CD4-positive, alpha-beta memory T cell (primary cell): ENCODE measurements around the gene JADE1. TPM values are rescaled to one million over a fixed set of nuclear protein-coding genes. Genes with fewer than 3 reads are reported as not detected.

Experiments used
- CTCF ChIA-PET: fragments of 350-600 bp; sonication (Branson Sonifier 250); formaldehyde crosslinking; loops from one replicate; lab custom pipeline; 2021; ENCODE audit warnings: inconsistent platforms; ENCODE audit not compliant: partially characterized antibody; lab: Charles Lee
- POLR2A ChIA-PET: fragments of 350-600 bp; sonication (Branson Sonifier 250); formaldehyde crosslinking; loops from one replicate; lab custom pipeline; 2021; ENCODE audit not compliant: partially characterized antibody; lab: Charles Lee
- DNase-seq, 5 donors: peaks; one replicate each; pipeline versions ENCODE4 v3.0.0 to v3.0.0-alpha.2; 2020 to 2022; ENCODE audit warnings: mixed read lengths in 1 of 5
- H3K27ac ChIP-seq: one replicate; pipeline ENCODE4 v1.7.0; 2013; ENCODE audit warnings: low read depth, low read length
- H3K27me3 ChIP-seq: 2 replicates; pipeline ENCODE4 v1.7.0; 2013; ENCODE audit warnings: mild to moderate bottlenecking, low read length, moderate library complexity; ENCODE audit not compliant: insufficient read depth
- H3K36me3 ChIP-seq: 2 replicates; pipeline ENCODE4 v1.7.0; 2013; ENCODE audit warnings: mild to moderate bottlenecking, low read length, moderate library complexity; ENCODE audit not compliant: insufficient read depth
- H3K4me1 ChIP-seq: 2 replicates; pipeline ENCODE4 v1.7.0; 2013; ENCODE audit warnings: mild to moderate bottlenecking, low read length, moderate library complexity; ENCODE audit not compliant: insufficient read depth
- H3K4me3 ChIP-seq, 2 donors: one replicate each; pipeline ENCODE4 v1.7.0; 2013; ENCODE audit warnings: low read length in 2 of 2, mild to moderate bottlenecking in 1 of 2
- H3K9me3 ChIP-seq, 2 donors: one replicate each; pipeline ENCODE4 v1.7.0; 2013; ENCODE audit warnings: low read length in 2 of 2, control low read depth in 1 of 2; ENCODE audit not compliant: control insufficient read depth in 1 of 2
- H3K27ac Mint-ChIP-seq, 7 donors: one replicate each; pipeline ENCODE4 v1.8.0; 2020 to 2021; ENCODE audit warnings: mixed read lengths in 7 of 7, mild to moderate bottlenecking in 6 of 7, inconsistent platforms in 3 of 7, moderate library complexity in 3 of 7
- H3K27me3 Mint-ChIP-seq, 2 donors: one replicate each; pipeline ENCODE4 v1.8.0; 2020 to 2021; ENCODE audit warnings: mixed read lengths in 2 of 2
- H3K36me3 Mint-ChIP-seq, 2 donors: one replicate each; pipeline ENCODE4 v1.8.0; 2020 to 2021; ENCODE audit warnings: mixed read lengths in 2 of 2, inconsistent platforms in 1 of 2, mild to moderate bottlenecking in 1 of 2
- H3K4me1 Mint-ChIP-seq, 4 donors: one replicate each; pipeline ENCODE4 v1.8.0; 2020 to 2021; ENCODE audit warnings: mixed read lengths in 4 of 4, mild to moderate bottlenecking in 1 of 4
- H3K4me3 Mint-ChIP-seq, 8 donors: one replicate each; pipeline ENCODE4 v1.8.0; 2020 to 2021; ENCODE audit warnings: mixed read lengths in 8 of 8, mild to moderate bottlenecking in 7 of 8, moderate library complexity in 6 of 8, inconsistent platforms in 3 of 8
- H3K9me3 Mint-ChIP-seq, 8 donors: one replicate each; pipeline ENCODE4 v1.8.0; 2020 to 2021; ENCODE audit warnings: mixed read lengths in 8 of 8, mild to moderate bottlenecking in 5 of 8, inconsistent platforms in 3 of 8, moderate library complexity in 1 of 8
- intact Hi-C: fragments of 100-400 bp; cut with micrococcal nuclease; formaldehyde crosslinking; loops from one replicate; pipeline ENCODE4 v1.15.1; 2023
- polyA plus RNA-seq, 2 donors: library from polyadenylated mRNA; unstranded; fragments of 300-500 nt; fragmentation: Illumina TruSeq; gene quantifications; one replicate each; pipeline ENCODE4 v1.2.3, GENCODE V29; 2021
- total RNA-seq, 2 experiments: library from RNA; stranded (reverse); gene quantifications; one replicate each; pipeline ENCODE4 v1.2.3, GENCODE V29; 2021

Gene JADE1
- total and polyA plus RNA-seq, 4 experiments from 2014 or later, result 44.9 to 67.3 (median 59.9) TPM

DNA sequence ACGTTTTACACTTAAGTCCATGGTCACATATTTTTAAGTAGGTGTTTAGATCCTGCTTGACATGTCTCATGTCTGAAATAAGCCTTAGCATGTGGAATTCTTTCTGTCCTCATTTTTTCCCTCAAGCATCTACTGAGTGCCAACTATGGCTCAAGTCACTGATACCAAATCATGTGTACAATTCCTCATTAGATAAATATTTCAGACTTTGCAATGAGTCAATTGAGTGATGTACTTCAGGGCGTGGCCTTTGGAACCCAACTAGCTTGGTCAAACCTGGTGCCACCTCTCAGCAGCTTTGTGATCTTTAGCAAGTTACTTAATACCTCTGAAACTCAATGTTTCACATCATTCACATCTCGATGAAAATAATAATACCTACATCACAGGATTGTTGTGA is 12.6 kb upstream of the JADE1 start:
- H3K4me1 ChIP-seq, result no peaks in the 10 kb centered on the region
- Mint-ChIP-seq H3K27me3 (peaks cover 0 to 3% of the 10 kb centered on the region in 2 donors), H3K9me3 (no peaks in the 10 kb centered on the region), H3K36me3 (no peaks in the 10 kb centered on the region), H3K4me3 (no peak overlapping the region), H3K4me1 (no peaks in the 10 kb centered on the region), H3K27ac (no peak overlapping the region)
- ChIA-PET POLR2A (no interaction called here), CTCF (no interaction called here)
- H3K4me3 ChIP-seq, result no peak overlapping the region
- no peak overlapping the region for H3K27ac ChIP-seq
- DNase-seq, result no peak
- intact Hi-C loops, result no loop called here
- no peaks in the 10 kb centered on the region for H3K36me3 ChIP-seq
- no peaks in the 10 kb centered on the region for H3K9me3 ChIP-seq
- H3K27me3 ChIP-seq, result no peaks in the 10 kb centered on the region

DNA sequence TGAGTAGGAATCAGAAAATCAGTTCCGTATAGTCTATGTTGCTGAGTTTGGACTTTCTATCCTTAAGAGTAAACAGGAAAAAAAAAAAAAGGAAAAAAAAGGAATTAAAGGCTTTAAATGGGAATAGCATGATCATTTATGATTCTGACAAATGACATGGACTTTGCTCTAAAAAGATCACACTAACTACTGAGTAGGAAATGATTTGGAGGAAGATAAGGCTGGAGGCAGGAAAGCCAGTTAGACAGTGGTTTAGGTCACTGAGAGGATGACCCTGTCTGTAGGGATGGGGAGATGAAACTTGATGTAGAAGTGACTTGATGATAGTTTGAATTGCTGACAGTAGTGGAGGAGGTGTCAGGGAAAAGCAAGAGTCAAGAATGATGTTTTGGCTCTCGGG is 9.2 kb upstream of the JADE1 start:
- Histone ChIP-seq H3K4me3 (no peak overlapping the region), H3K9me3 (no peaks in the 10 kb centered on the region), H3K27me3 (no peaks in the 10 kb centered on the region), H3K36me3 (no peaks in the 10 kb centered on the region), H3K27ac (no peak overlapping the region), H3K4me1 (peaks cover 22% of the 10 kb centered on the region)
- intact Hi-C loops, result no loop called here
- ChIA-PET CTCF (no interaction called here), POLR2A (no interaction called here)
- peaks cover 0 to 2% (median 0%) of the 10 kb centered on the region in 8 donors for H3K9me3 Mint-ChIP-seq
- H3K4me3 Mint-ChIP-seq, result no peak overlapping the region
- H3K4me1 Mint-ChIP-seq, result peaks cover 0 to 13% (median 6%) of the 10 kb centered on the region in 4 donors
- H3K36me3 Mint-ChIP-seq, result no peaks in the 10 kb centered on the region
- no peak for DNase-seq
- H3K27me3 Mint-ChIP-seq, result peaks cover 0 to 3% of the 10 kb centered on the region in 2 donors
- H3K27ac Mint-ChIP-seq, result no peak overlapping the region

DNA sequence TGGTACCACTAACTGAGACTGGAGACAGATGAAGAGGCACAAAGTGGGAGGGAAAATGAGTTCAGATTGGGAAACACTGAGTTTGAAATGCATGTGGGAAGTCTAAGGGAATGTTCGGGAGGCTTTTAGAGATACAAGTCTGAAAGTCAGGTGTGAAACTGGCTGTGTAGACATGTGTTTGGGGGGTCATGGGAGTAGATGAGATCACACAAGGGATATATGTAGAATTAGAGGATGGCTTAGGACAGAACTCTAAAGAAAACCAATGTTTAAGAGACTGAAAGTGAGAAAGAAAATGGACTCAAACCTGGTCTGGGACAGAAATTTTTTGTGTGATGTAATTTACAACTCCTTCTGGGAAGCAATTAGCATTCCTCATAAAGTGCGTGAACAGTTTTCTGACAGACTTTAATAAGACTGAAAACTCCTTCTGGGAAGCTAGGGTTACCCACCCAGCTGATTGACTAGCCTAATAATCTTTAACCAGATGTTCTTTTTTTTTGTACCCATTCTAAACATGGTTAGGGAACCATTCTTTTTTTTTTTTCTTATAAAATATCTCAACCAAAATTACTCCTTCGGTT is 8.7 kb upstream of the JADE1 start:
- no peak overlapping the region for H3K4me3 Mint-ChIP-seq
- Histone ChIP-seq H3K27me3 (no peaks in the 10 kb centered on the region), H3K4me1 (peaks cover 22% of the 10 kb centered on the region), H3K36me3 (no peaks in the 10 kb centered on the region), H3K4me3 (no peak overlapping the region), H3K9me3 (no peaks in the 10 kb centered on the region), H3K27ac (no peak overlapping the region)
- H3K4me1 Mint-ChIP-seq, result peaks cover 0 to 13% (median 6%) of the 10 kb centered on the region in 4 donors
- intact Hi-C loops, result no loop called here
- H3K36me3 Mint-ChIP-seq, result no peaks in the 10 kb centered on the region
- H3K9me3 Mint-ChIP-seq, result peaks cover 0 to 2% (median 0%) of the 10 kb centered on the region in 8 donors
- CTCF ChIA-PET, result interaction anchor here (1.3 kb wide), 1 partner anchor 12 kb away, joined by 3 read pairs; no protein-coding TSS in a partner anchor
- DNase-seq, result no peak
- H3K27me3 Mint-ChIP-seq, result peaks cover 0 to 3% of the 10 kb centered on the region in 2 donors
- no peak overlapping the region for H3K27ac Mint-ChIP-seq
- POLR2A ChIA-PET, result no interaction called here

DNA sequence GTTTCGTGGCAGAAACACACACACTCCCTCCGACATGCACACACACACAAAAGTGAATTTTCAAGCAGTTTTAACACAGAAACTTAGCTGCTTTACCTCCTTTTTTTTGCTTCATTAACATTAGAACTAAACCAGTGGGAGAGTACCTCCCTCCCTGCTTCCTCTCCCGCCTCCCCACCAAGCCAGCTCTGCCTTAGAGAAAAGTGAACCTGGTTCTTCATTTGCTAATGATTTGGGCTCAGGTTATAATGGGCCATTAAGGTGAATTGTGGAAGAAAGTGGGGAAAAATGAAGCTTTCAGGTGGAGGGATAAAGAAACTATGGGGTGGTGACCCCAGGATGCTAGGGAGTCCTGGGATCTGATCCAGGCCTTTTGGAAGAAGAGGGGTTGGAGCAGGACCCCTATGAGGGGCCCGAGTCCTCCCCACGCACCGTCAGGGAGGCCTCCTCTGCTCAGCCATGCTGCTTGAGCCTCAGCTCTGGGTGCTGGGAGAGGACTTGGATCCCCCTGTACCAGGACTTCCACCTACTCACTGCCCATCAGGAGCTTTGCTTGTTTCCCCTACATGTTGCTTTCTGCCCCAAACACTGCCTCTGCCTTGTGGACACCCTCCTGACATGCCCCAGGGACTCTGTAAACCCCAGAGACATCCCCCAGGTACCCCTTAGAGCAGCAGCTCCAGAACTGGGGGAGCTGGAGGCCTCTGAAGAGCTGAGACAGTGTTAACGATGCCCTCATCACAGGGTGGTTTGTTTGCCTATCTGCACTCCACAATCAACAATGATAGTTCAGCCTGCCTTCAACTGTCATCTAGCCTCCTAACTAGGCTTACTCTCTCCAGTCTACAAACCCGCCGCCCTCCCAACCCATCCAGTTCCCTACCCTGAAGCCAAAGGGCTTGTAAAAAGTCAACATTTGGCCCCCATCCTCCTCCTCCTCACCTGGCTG is 6.5 kb upstream of the JADE1 start:
- CTCF ChIA-PET, result interaction anchor here (0.9 to 1.0 kb wide), 2 partner anchors 9 to 20 kb away, joined by 3 to 4 read pairs; no protein-coding TSS in a partner anchor
- DNase-seq, result peak in 1 of 5 donors; percentile 19
- Histone ChIP-seq H3K4me3 (peak overlapping the region; percentile 20 to 48), H3K27ac (peak overlapping the region; percentile 46), H3K36me3 (no peaks in the 10 kb centered on the region), H3K9me3 (no peaks in the 10 kb centered on the region), H3K27me3 (no peaks in the 10 kb centered on the region), H3K4me1 (peaks cover 22% of the 10 kb centered on the region)
- peaks cover 0 to 2% (median 0%) of the 10 kb centered on the region in 8 donors for H3K9me3 Mint-ChIP-seq
- H3K27ac Mint-ChIP-seq, result peak overlapping the region in 2 of 7 donors; percentile 85 to 93
- H3K36me3 Mint-ChIP-seq, result no peaks in the 10 kb centered on the region
- peaks cover 0 to 13% (median 6%) of the 10 kb centered on the region in 4 donors for H3K4me1 Mint-ChIP-seq
- no peaks in the 10 kb centered on the region for H3K27me3 Mint-ChIP-seq
- H3K4me3 Mint-ChIP-seq, result peak overlapping the region in 5 of 8 donors; percentile 12 to 75 (median 62)
- POLR2A ChIA-PET, result interaction anchor here (1.9 kb wide), 1 partner anchor 9 kb away, joined by 13 read pairs; no protein-coding TSS in a partner anchor
- intact Hi-C loops, result no loop called here

DNA sequence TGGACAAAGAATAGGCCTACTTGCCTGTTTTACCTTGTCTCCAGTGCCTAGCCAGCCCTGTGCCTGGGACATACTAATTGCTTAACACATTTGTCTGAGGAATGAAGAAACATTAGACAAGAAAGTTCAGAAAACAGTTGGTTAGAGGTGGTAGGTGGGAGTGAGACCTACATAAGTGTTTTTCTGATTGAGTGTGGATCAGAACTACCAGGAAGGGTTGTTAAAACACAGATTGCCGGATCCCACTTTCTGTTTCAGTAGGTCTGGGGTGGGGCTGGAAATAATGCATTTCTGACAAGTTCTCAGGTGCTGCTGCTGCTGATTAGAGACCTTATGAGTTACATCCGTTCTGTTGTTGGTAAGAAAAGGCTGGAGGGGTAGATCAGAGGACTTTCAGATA is 5.7 kb upstream of the JADE1 start:
- Histone ChIP-seq H3K27ac (peak overlapping the region; percentile 46), H3K36me3 (no peaks in the 10 kb centered on the region), H3K4me1 (peaks cover 24% of the 10 kb centered on the region), H3K27me3 (no peaks in the 10 kb centered on the region), H3K9me3 (no peaks in the 10 kb centered on the region), H3K4me3 (peak overlapping the region; percentile 20 to 48)
- peak overlapping the region in 5 of 8 donors; percentile 21 to 75 (median 62) for H3K4me3 Mint-ChIP-seq
- peak in 3 of 5 donors; percentile 46 to 50 (median 47) for DNase-seq
- intact Hi-C loops, result no loop called here
- H3K27ac Mint-ChIP-seq, result peak overlapping the region in 3 of 7 donors; percentile 20 to 93 (median 85)
- POLR2A ChIA-PET, result interaction anchor here (1.9 kb wide), 1 partner anchor 8 kb away, joined by 13 read pairs; no protein-coding TSS in a partner anchor
- peaks cover 0 to 2% (median 0%) of the 10 kb centered on the region in 8 donors for H3K9me3 Mint-ChIP-seq
- H3K27me3 Mint-ChIP-seq, result no peaks in the 10 kb centered on the region
- peaks cover under 1 to 16% (median 7%) of the 10 kb centered on the region in 4 donors for H3K4me1 Mint-ChIP-seq
- H3K36me3 Mint-ChIP-seq, result no peaks in the 10 kb centered on the region
- CTCF ChIA-PET, result interaction anchor here (0.9 to 1.0 kb wide), 2 partner anchors 9 to 21 kb away, joined by 3 to 4 read pairs; no protein-coding TSS in a partner anchor

- peak overlapping the region; percentile 89 to 98 for H3K4me3 ChIP-seq
- Mint-ChIP-seq H3K27me3 (no peaks in the 10 kb centered on the region), H3K9me3 (no peaks in the 10 kb centered on the region), H3K27ac (peak overlapping the region; percentile 96 to 100 (median 98)), H3K36me3 (peaks cover 0 to 12% of the 10 kb centered on the region in 2 donors), H3K4me3 (peak overlapping the region; percentile 96 to 100 (median 99)), H3K4me1 (peaks cover 12 to 41% (median 20%) of the 10 kb centered on the region in 4 donors)
- peaks cover 27% of the 10 kb centered on the region for H3K4me1 ChIP-seq
- CTCF ChIA-PET, result interaction anchor here (1.1 to 2.4 kb wide), 4 partner anchors 11 to 236 kb away, joined by 3 to 17 read pairs (median 12); no protein-coding TSS in a partner anchor
- POLR2A ChIA-PET, result interaction anchor here (0.6 to 2.3 kb wide), 11 partner anchors 44 to 845 kb away, joined by 3 to 15 read pairs (median 3); partner anchors contain the start of genes ABHD18, LARP1B, MFSD8 and SCLT1
- H3K27me3 ChIP-seq, result no peaks in the 10 kb centered on the region
- intact Hi-C loops, result loop anchor here (2.0 to 5.0 kb wide), 2 partner anchors 748 to 930 kb away; partner anchors contain the start of genes LARP1B and PLK4
- H3K36me3 ChIP-seq, result no peaks in the 10 kb centered on the region
- no peaks in the 10 kb centered on the region for H3K9me3 ChIP-seq
- peak overlapping the region; percentile 61 for H3K27ac ChIP-seq
- peak in 2 of 5 donors; percentile 14 to 54 for DNase-seq
Measured at GRCh38 chr4:128810331-128810870, 901 bp downstream of the JADE1 start.
